Activated CD4-positive, alpha-beta T cell treated with anti-CD3 and anti-CD28 coated beads for 4 hours (primary cell): ENCODE results near the gene B9D1.

ENCODE experiments used
- DNase-seq, 2 donors: peaks; one replicate each; pipeline ENCODE4 v3.0.0-alpha.2; 2020

The B9D1 gene

DNA sequence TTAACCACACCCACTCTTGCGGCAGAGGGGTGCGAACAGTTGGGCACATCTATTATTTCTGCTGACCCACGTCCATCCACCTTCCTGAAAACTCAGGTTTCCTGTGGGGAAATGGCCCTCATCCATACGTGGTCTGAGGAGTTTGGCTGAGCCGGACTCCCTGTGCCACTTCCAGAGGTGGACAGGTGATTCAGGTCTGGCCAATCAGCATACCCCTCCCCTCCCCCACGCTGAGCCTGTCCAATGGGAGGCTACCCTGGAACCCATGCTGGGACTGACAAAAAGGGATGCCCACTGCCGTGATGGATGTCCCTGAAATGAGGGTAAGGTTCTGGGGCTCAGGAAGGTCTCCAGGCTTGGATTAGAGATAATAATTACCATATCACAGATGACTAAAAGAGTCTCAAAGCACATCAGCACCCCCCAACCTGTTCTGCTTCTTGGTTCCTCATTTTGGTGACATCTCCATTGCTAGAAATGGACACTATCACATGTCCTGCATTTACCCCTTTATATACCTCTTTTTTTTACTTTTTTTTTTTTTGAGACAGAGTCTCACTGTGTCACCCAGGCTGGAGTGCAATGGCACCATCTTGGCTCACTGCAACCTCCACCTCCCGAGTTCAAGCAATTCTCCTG, 10.5 kb upstream of the B9D1 start:
- DNase-seq = no peak

DNA sequence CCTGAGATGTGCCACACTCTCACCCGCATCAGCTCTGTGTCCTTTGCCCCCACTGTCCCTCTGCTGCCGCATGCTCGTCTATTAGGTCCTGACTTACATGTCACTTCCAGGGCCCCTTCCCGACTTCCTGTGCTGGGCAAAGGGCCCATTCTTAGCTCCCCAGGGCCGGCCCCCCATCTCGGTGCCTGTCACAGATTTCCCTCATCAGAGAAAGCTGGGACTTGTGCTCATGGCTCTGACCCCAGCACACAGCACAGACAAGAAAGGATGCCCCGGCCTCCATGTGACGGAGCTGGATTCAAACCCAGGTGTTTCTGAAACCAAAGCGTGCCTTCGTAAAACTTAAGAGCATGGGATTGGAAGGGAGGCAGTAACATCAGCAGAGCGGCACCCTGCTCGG, 9.9 kb upstream of the B9D1 start:
- DNase-seq = no peak

DNA sequence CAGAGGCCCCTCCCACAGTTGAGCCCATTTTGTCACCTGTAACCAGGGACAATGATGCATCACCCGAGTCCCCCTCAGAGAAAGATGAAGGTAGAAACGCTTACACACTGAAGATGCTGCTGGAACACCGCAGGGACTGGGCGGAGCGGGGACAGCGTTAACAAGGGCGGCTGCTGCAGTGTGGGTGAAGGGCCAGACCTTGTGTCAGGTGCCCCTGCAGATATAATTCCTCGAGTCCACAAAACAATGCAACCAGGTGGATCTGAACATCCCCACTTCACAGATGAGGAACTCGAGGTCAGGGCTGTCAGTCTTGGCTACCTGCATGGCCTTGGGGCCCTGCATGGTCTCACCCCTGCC, 9.5 kb upstream of the B9D1 start:
- DNase-seq = no peak

DNA sequence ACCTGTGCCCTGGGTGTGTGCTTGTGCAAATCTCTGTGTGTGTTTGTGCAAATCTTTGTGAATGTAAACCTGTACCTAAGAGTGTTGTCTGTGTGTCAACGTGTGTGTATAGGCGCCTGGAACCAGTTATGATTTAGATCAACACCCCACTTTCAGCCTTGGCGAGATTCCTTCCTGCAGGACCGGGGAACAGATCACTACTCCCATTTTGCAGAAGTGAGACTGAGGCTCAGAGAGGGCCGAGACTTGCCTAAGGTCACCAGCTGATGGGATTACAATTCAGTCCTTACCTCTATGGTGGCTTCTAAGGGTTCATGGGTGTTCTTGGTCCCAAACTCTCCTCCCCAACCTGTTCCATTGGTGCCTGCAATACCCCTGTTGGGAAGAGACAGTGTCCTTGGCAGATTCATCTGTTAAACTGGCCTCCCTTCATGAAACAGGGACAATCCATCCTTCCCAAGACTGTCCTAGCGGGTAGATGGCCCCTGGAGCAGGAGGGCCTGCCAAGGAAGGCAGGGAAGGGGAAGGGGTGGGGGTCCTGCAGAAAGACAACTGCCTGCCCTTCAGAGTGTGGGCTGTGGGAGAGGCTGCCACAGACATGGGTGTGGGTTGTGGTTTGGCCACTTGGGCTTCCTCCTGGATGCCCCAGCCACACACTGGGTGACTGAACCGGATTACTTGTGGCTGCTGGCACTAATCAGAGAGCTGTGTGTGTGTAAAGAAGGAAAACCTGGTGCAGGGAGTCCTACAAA, 8.9 kb upstream of the B9D1 start:
- no peak for DNase-seq

DNA sequence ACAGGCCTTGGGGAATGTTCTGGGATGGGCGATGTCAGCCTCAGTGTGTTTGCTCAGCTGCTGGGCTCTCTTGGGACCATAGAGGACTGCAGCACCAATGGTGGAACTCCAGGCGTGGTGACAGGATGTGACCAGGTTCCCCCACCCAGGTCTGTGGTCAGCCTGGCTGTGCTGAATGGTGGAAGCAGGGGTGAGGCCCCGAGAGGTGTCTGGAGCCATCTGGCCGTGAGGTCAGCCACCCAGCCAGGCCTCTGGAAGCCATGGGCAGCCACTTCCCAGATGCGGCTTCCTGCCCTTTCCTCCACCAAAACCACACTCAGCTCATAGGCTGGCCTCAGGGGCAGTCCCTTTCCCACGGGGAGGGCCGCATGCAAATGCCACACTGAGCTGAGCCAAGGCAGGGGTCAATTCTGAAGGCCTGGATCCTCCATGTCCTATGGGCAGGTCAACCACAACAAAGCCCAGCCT, 8.0 kb upstream of the B9D1 start:
- DNase-seq = no peak

DNA sequence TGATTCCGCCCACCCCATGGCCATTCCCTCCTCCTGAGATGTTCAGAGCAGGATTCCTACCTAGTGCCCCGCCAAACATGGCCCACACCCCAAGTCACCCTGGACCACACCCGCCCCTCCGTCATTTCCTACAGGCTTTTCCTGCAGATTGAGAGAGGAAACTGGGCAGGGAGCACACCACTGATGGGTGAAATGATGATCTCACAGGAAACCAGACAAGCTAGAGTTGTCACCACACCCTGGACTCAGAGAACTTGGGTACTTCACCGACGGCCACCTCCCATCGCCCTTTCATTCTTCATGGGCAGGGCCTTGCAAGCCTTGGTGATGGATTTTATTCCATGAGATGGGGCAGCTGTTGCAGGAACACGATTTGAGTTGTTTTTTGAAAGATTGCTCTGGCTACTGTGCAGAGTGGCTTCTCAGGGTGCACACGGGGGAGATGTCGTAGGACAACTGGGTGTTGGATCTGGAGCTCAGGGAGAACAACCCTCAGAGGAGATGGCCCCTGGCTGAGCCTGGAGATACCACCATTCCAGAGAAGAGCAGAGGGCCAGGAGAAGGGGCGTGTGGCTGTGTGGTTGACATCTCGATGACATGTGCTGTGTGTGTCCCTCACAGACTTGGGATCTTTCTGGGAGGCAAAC, 7.4 kb upstream of the B9D1 start:
- no peak for DNase-seq

DNA sequence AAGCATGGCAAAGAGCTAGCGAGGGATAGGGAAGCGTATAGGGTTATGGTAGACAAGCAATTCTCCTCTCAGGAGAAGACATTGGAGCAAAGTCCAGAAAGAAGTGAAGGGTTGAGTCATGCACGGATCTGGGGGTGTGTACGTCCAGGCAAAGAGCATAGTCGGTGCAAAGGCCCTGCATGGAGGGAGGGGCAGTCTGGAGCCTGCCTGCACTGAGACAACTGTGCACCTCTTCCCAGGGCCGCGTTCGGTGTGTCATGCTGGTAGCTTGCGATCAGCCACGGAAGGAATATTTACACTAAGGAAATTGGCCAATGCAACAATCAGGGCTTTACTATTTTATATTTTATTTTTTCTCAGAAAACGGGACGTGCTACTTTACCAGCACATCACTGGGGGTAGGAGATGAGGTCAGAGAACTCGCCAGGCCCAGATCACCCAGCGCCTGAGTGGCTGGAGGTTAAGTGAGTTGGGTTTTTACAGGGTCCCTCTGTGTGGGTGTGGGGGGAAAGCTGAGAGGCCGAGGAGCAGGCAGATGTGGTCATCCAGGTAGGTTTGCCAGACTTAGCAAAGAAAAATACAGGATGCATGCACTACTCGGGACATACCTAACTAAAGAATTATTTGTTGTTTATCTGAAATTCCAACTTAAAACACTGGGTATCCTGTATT, 6.7 kb upstream of the B9D1 start:
- no peak for DNase-seq

DNA sequence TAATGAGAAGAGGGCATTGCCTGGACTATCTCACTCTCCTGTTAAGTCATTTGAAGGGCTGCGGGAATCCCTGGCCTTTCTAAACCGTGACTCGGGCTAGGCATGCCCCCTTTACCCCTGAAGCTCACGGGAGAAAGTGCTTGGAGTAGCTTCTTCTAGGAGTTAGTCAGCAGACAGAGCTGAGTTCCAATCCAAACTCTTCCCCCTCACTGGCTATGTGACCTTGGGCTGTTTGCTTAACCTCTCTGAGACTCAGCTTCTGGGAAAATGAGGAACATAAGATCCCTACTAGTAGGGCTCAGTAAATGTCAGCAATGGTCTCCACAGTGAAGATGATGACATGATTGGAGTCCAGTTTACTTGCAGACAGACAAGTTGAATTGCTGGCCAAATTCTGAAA, 5.7 kb upstream of the B9D1 start:
- DNase-seq = no peak

DNA sequence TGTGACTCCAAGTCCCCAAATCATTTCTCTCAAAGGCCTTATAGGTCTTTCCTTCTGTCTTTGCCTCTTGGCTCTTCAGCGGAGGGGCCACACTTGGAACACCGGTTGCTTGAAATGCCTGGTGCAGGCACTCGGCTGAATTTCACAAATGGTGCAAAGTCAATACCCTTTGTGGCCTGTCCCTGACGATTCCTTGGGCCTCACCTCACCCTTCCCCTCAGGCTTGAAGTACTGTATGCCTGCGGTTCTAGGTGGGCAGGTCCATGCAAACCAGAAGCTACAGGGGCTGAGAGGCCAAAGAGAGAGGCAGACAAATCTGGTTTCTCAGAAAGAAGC, 4.1 kb upstream of the B9D1 start:
- no peak for DNase-seq

DNA sequence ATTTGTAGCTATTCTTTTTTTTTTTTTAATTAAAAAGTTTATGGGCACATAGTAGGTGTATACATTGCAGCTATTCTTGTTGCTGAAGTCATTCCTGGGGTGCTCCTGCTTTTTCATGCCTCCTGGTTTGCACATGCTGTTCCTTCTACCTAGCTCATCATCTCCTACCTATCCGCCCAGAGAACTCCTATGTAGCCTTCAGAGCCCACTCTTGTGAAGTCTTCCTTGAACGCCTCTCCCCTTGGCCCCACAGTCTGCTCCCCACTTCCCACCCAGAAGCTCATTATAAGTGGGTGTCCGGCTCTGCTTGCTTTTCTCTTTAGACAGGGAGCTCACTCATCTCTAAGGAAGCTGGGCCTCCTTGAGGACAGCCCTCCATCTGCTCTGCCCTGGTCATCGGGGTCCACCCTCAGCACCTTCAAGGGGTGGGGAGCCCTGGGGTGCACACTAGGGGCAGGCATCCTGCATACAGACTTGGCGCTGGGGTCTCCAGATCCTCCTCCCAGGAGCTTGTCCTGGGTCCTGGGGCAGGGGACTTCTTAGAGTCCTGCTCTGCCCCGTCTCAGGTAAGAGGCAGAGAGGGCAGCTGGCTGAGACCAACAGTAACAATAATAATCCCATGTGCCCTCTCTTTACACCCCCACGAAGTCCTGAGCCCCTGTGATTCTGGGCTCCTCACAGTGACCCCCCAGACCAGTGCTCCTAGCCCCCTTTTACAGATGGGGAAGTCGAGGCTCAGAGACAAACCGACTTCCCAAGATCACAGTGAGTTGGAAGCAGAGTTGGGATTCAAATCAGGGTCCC, 3.5 kb upstream of the B9D1 start:
- no peak for DNase-seq

DNA sequence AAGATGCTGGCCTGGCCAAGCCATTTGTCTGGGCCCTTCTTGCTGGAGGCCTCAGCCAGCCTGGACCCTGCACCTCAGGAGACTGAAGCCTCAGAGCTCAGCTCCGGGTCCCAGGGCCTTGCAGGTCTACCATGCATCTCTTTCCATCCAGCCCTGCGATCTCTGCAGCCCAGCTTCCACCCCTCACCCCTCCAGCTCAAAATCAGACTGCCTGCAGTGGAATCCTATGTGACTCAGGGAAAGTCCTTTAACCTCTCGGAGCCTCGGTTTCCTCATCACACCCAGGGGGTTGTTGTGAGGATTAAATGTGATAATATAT, 2.9 kb upstream of the B9D1 start:
- DNase-seq = no peak

DNA sequence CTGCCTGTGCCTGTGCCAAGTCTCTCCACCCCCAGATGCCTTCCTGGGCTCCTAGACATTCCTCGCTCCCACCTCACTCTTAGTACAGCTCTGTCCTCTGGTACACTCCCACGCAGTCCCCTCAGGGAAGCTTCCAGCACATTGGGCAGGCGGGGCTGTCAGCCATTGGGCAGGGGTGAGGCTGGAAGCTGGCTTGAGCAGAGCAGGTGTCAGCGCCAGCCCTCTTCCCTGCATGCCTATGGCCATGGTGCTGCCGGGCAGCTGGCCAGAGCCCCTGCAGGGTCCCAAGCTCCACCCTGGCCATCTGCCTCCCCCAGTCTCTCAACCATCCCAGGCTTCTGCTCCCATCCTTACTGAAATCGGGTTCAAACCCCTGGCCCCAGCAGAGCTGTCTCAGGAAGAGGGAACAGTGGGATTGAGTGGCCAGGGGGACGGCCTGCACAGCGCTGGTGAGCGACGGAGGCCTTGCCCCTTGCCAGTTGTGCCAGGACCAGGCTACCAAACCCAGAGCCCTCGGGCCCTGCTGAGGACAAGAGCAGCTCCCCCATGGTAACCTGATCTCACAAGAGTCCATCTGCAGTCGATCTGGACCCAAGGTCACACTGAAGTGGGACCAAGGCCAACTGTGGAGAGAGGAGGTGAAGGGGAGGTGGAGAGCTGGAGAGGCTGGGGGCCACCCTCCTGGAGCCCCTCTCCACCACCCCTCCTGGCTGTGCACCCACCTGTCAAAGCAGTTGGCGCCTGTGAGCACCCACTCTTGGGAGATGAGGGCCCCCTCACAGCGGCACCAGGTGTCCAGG, 2.4 kb upstream of the B9D1 start:
- no peak for DNase-seq

DNA sequence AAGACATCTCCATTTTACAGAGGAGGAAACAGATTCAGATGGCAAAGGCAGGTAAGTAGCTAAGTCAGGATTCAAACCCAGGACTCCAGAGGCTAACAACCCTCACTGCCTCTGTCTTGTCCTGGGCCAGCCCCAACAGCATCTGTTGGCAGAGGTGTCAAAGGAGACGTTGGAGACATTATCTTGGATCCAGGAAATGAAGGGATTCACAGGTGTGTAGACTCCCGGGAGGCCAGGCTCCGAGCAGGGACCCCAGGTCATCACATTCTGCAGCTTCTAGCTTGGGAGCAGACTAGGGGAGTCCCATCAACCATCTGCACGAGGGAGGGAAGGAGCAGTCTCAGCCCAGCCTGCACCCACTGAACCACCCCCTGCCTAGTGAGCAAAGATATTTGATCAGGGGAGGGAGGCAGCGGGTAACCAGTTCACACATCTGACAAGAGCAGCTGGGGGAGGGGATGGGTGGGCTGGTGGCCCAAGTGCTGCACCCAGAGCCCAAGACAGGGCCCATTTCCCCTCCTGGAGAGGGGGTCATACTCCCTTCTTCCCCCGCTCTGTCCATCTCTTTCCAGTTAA, 1.0 kb upstream of the B9D1 start:
- DNase-seq = no peak

DNA sequence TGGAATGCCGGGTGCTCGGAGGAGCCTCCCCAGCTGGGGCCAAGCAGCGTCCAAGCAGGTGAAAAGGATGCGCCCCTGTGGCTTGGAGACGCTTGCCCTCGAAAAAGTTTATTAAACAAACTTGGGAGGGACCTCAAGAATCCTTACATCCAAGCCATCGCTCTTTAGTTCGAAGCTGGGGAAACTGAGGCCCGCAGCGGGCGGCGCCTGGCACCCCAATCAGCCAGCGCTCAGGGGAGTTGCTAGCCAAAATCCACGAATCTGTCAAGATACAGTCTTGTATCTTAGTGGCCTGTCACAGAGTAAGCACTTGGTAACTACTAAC, 553 bp upstream of the B9D1 start:
- DNase-seq = no peak

DNA sequence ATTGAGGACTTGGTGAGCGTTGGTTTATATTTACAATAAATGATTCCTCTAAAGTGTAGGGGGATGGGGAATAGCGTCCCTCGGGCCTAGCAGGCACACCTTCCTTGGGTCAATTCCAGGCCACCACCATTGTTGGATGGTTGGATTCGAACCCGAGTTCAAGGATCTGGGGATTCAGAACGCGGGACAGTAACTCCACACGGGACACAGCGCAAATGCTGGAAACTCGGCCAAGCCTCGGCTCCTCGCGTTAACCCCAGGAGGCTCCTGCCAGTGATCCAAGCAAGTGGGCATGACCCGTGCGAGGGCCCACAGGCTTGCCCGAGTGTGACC, 613 bp downstream of the B9D1 start:
- DNase-seq = no peak

DNA sequence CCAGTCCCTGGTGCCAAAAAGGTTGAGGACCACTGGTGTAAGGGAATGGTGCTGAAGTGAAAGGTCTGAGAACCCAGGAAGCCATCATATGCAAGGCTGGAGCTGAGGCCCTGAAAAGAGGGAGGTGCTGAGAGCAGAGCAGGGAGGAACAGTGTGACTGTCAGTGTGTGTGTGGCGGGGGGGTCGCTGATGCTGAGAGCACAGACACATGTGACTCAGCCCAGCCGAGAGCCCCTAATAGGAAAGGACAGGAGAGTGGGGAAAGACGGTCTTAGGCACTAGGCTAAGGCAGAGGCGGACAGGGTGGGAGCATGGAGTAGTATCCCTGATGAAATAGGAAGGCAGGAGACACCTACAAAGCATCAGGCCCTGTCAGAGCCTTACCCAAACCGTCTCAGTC, 1.2 kb downstream of the B9D1 start:
- no peak for DNase-seq

DNA sequence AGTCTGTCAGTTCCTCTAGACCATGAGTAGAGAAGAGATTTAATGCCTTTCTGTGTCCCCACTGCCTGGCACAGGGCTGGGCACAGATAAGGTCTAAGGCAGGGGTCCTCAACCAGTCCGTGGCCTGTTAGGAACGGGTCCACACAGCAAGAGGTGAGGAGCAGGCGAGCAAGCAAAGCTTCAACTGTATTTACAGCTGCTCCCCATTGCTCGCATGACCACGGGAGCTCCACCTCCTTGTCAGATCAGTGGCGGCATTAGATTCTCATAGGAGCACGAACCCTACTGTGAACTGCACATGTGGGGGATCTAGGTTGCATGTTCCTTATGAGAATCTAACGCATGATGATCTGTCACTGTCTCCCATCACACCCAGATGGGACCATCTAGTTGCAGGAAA, 1.8 kb downstream of the B9D1 start:
- no peak for DNase-seq

DNA sequence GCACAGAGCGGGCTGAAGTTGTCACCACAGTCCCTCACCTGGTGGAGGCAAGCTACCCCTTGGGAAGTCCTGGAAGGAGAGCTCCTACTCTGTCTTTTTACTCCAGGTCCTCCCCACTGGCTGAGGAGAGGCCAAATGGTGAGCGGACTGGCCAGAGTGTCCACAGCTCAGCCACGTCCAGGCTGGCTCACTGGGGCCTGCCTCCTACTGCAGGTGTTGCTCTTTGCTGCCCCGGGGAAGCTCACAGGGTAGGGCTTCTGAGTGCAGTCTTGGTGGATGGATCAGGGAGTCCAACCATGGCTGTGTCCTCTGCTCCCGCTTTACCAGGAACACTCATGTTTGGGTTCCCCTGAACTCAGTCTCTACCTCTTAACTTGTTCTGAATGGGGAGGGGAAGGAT, 2.7 kb downstream of the B9D1 start:
- DNase-seq = no peak

DNA sequence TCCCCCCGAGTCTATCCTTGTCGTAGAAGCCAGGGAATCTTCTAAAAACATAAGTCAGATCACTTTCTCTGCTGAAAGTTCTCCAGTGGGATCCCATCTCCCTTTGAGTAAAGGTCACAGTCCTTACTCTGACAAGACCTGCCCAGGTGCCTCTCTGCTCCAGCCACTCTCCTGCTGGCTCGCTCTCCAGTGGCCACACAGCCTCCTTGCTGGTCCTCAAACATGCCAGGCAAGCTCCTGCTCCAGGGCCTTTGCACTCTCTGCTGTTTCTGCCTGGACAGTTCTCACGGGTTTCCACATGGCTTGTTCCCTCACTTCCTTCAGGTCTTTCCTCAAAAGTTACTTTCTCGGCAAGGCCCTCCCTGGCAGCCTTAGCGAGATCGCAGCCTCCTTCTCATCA, 3.4 kb downstream of the B9D1 start:
- no peak for DNase-seq

DNA sequence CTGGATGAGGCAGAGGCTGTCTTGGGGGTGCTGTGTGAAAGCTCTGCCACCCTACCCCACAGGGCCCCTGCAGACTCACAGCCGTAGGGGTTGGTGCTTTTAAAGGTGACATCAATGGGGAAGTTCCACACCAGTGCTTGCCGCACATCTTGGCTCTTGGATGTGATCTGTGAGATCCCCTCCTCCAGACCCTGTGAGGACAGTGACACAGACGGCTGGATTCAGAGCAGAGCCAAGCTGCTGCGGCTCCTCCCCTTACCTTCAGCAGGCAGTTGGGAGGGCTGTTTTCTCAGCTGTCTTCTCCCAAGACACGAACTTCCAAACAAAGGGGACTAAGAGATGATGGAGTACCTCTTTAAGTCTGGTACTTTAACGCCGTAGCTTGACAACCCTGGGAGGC, 4.8 kb downstream of the B9D1 start:
- no peak for DNase-seq

DNA sequence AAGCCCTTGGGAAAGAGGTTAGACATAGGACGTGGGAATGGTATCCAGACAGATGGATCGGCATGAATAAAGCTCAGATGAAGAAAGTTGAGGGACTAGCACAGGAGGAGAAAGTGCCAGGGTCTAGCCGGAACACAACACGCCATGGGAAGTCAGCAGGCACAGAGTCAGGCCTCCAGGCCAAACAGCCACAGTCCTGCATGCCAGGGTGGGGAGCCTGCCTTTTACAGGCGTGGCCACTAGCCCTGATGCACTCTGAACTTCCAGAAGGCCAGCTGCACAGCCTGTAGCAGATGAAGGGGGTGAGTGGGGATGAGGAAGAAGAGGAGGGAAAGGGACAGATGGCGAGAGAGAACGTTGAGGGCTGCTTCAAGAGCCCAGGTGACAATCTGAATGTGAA, 5.2 kb downstream of the B9D1 start:
- no peak for DNase-seq

DNA sequence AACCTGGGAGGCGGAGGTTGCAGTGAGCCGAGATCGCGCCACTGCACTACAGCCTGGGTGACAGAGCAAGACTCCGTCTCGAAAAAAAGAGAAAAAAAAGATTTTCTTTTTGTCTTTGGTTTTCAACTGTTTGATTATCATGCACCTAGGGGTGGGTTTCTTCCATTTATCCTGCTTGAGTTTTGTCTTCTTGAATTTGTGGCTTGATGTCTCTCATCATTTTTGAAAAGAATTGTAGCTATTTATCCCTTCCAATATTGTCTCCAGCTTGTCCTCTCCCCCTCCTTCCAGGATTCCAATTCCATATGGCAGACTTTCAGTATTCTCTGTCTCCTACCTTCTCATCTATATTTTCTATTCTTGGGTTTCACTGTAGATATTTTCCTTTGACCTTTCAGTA, 7.8 kb downstream of the B9D1 start:
- DNase-seq = no peak
